Endothelial cell of umbilical vein (primary cell): ENCODE results near the gene EPB41L1. TPM values are rescaled to one million over a fixed set of nuclear protein-coding genes. Genes with fewer than 3 reads are reported as not detected.

Experiments
- BruUV-seq: library from RNA; stranded (reverse); fragments of 400-500 nt; replicated peaks from 2 replicates; lab custom pipeline; 2021; lab: Mats Ljungman, UMichigan
- CTCF ChIA-PET: fragments of 300-600, 350-600 bp; sonication (Branson Sonifier 250); formaldehyde crosslinking; loops from one replicate; lab custom pipeline; 2021; ENCODE audit warnings: antibody characterized with exemption, inconsistent platforms; lab: Charles Lee
- POLR2A ChIA-PET: fragments of 300-600, 350-600 bp; sonication (Branson Sonifier 250); formaldehyde crosslinking; loops from one replicate; lab custom pipeline; 2021; ENCODE audit warnings: antibody characterized with exemption, inconsistent platforms; lab: Charles Lee
- DNase-seq: peaks from one replicate; pipeline ENCODE4 v3.0.0-alpha.2; 2011; ENCODE audit warnings: low read depth, low spot score
- FAIRE-seq: peaks from 2 replicates; lab custom pipeline; 2011; peaks lifted over from hg19 to GRCh38; lab: Jason Lieb, UNC
- H2AFZ ChIP-seq: 2 replicates; pipeline ENCODE4 v1.6.0; 2012; ENCODE audit warnings: low read depth, low read length, control low read depth, inconsistent platforms
- H3K27ac ChIP-seq: 2 replicates; pipeline ENCODE4 v1.5.1; 2011; ENCODE audit warnings: low read depth, mild to moderate bottlenecking, control low read depth, low read length, moderate library complexity; ENCODE audit not compliant: insufficient read depth
- H3K27me3 ChIP-seq, 2 experiments: 2 replicates each; pipeline versions ENCODE4 v1.6.0 to v1.6.1; 2011; ENCODE audit warnings: low read length in 2 of 2, mixed read lengths in 1 of 2; ENCODE audit not compliant: control insufficient read depth in 2 of 2, insufficient read depth in 2 of 2
- H3K36me3 ChIP-seq, 2 experiments: 2 replicates in 1 of 2; 3 replicates in 1 of 2; pipeline ENCODE4 v1.5.1; 2011; ENCODE audit warnings: low read length in 2 of 2, mild to moderate bottlenecking in 1 of 2, moderate library complexity in 1 of 2; ENCODE audit not compliant: control insufficient read depth in 2 of 2, insufficient read depth in 2 of 2; ENCODE audit errors: extremely low read depth in 1 of 2
- H3K4me1 ChIP-seq: 3 replicates; pipeline ENCODE4 v1.5.1; 2011; ENCODE audit warnings: mild to moderate bottlenecking, low read length; ENCODE audit not compliant: control insufficient read depth, insufficient read depth; ENCODE audit errors: extremely low read depth
- H3K4me2 ChIP-seq: 2 replicates; pipeline ENCODE4 v1.6.1; 2011; ENCODE audit warnings: low read length, control low read depth, mixed read lengths; ENCODE audit not compliant: insufficient read depth
- H3K4me3 ChIP-seq, 3 experiments: fragments of 200-600 bp in 1 of 3; sonication (generic), shearing (Covaris generic) in 1 of 3; replicated peaks in 1 of 3; 2 replicates each; pipeline ENCODE4 v1.5.1; 2011 to 2016; ENCODE audit warnings: control low read depth in 3 of 3, low read length in 3 of 3, mild to moderate bottlenecking in 2 of 3, inconsistent platforms in 1 of 3, low read depth in 1 of 3, moderate library complexity in 1 of 3; ENCODE audit not compliant: insufficient read depth in 1 of 3
- H3K79me2 ChIP-seq: 2 replicates; pipeline ENCODE4 v1.6.0; 2012; ENCODE audit warnings: low read length, inconsistent platforms; ENCODE audit not compliant: control insufficient read depth, insufficient read depth
- H3K9ac ChIP-seq: replicated peaks from 2 replicates; pipeline ENCODE3; 2011; ENCODE audit warnings: low read length, control low read depth; ENCODE audit not compliant: insufficient read depth; ENCODE audit errors: extremely low read depth
- H3K9me1 ChIP-seq: replicated peaks from 3 replicates; pipeline ENCODE4 v1.6.0; 2011; ENCODE audit warnings: mild to moderate bottlenecking, low read length; ENCODE audit not compliant: control insufficient read depth, insufficient read depth; ENCODE audit errors: extremely low read depth
- H3K9me3 ChIP-seq: replicated peaks from 2 replicates; pipeline ENCODE4 v1.5.1; 2012; ENCODE audit warnings: low read length, inconsistent platforms; ENCODE audit not compliant: control insufficient read depth, insufficient read depth
- H4K20me1 ChIP-seq: replicated peaks from 2 replicates; pipeline ENCODE3; 2011; ENCODE audit warnings: mild to moderate bottlenecking, low read length; ENCODE audit not compliant: control insufficient read depth, insufficient read depth; ENCODE audit errors: extremely low read depth
- CTCF ChIP-seq, 2 donors: IDR thresholded peaks; 1 replicate in 1 of 2; 2 replicates in 1 of 2; pipeline ENCODE4 v1.5.1; 2011; ENCODE audit warnings: low read length in 2 of 2, mild to moderate bottlenecking in 2 of 2, moderate library complexity in 2 of 2, control low read depth in 1 of 2, inconsistent platforms in 1 of 2, low read depth in 1 of 2; ENCODE audit not compliant: insufficient read depth in 1 of 2; ENCODE audit errors: extremely low read depth in 1 of 2
- GATA2 ChIP-seq: IDR thresholded peaks from 2 replicates; pipeline ENCODE4 v1.7.0; 2011; ENCODE audit warnings: low read depth, mild to moderate bottlenecking, moderate library complexity, mixed read lengths, low read length; ENCODE audit not compliant: insufficient read length, insufficient read depth
- MAX ChIP-seq: IDR thresholded peaks from 2 replicates; pipeline ENCODE4 v1.6.1; 2011; ENCODE audit not compliant: insufficient read depth, insufficient read length
- MYC ChIP-seq: IDR thresholded peaks from one replicate; pipeline ENCODE4 v1.6.1; 2011; ENCODE audit warnings: mild to moderate bottlenecking, low read depth, low read length
- POLR2A ChIP-seq: IDR thresholded peaks from 2 replicates; pipeline ENCODE4 v1.6.1; 2012; ENCODE audit warnings: low read depth, mild to moderate bottlenecking, control low read depth, low read length
- POLR2AphosphoS5 ChIP-seq: IDR thresholded peaks from 2 replicates; pipeline ENCODE4 v1.6.1; 2012; ENCODE audit warnings: low read depth, mild to moderate bottlenecking, control low read depth, low read length, moderate library complexity; ENCODE audit not compliant: insufficient read depth
- dilution Hi-C: fragments of 300-500 bp; cut with MboI; formaldehyde crosslinking; loops from one replicate; pipeline ENCODE4 v1.15.0; 2019; ENCODE audit warnings: low sequenced_read_pairs; ENCODE audit not compliant: extremely low pct_ligation_motif_present
- intact Hi-C: fragments of 100-400 bp; cut with micrococcal nuclease; formaldehyde crosslinking; loops from one replicate; pipeline ENCODE4 v1.10.0; 2022
- polyA plus RNA-seq, 4 experiments: library from polyadenylated mRNA; depleted of rRNA in 3 of 4; stranded (reverse) in 3 of 4; unstranded in 1 of 4; fragments of >200 nt; gene quantifications; 2 replicates each; pipeline versions ENCODE4 v1.2.1 to v1.2.3, GENCODE V29; 2011 to 2012; ENCODE audit warnings: missing spikeins in 1 of 4
- total RNA-seq: library from RNA; stranded (reverse); gene quantifications from 2 replicates; pipeline ENCODE4 v1.2.3, GENCODE V29; 2021

Gene EPB41L1
- total and polyA plus RNA-seq, 2 donors (not counting 3 experiments of a cell fraction or from before 2014, with no cell fraction given), result 6.1 to 12.2 TPM

GRCh38 chr20:36135159-36135558 lies 19.4 kb upstream of the EPB41L1 start:
- Histone ChIP-seq H3K4me2 (no peak overlapping the region), H3K4me3 (no peak overlapping the region), H3K27ac (no peak overlapping the region), H3K79me2 (no peaks in the 10 kb centered on the region), H3K9me3 (no peaks in the 10 kb centered on the region), H3K9ac (no peak overlapping the region), H3K27me3 (no peaks in the 10 kb centered on the region), H2AFZ (no peak overlapping the region), H3K9me1 (no peaks in the 10 kb centered on the region), H3K36me3 (no peaks in the 10 kb centered on the region), H3K4me1 (no peaks in the 10 kb centered on the region), H4K20me1 (no peaks in the 10 kb centered on the region)
- POLR2A ChIA-PET, result no interaction called here
- FAIRE-seq (no peak), DNase-seq (no peak)
- CTCF ChIA-PET, result interaction anchor here (1.7 to 24.9 kb wide), 2 partner anchors 63 to 142 kb away, joined by 3 to 1267 read pairs; no protein-coding TSS in a partner anchor
- TF ChIP-seq POLR2AphosphoS5 (no peak), MYC (no peak), POLR2A (no peak), CTCF (IDR thresholded peaks at IDR 0.05; ENCODE audit: extremely low read depth in 1 of 2, insufficient read depth in 1 of 2, low read depth in 1 of 2, low read length in 2 of 2) (no peak), GATA2 (no peak), MAX (no peak)
- intact Hi-C loops (loop anchor here (5.0 kb wide), 2 partner anchors 38 to 83 kb away; no protein-coding TSS in a partner anchor), dilution Hi-C loops (no loop called here)
- BruUV-seq, result no TSS peak
